Heart left ventricle (tissue), 13 donors: Measurements from ENCODE around the gene CDRT4.
"Not testable (repeated sequence)": the region's sequence is repeated elsewhere in the genome, so short reads cannot be mapped to it uniquely, and the experiment has no call there.

Experiments used
- CTCF ChIP-seq, 12 donors: fragments of 200-600 bp; sonication (generic) in 4 of 12; IDR thresholded peaks; one replicate each; pipeline versions ENCODE4 v1.5.0 to v1.8.0; 2018 to 2022; ENCODE audit warnings: antibody characterized with exemption in 12 of 12, mild to moderate bottlenecking in 5 of 12
- POLR2A ChIP-seq, 2 donors: fragments of 450-650 bp; IDR thresholded peaks; one replicate each; pipeline ENCODE4 v1.6.1; 2017; ENCODE audit warnings: antibody characterized with exemption in 2 of 2, mild to moderate bottlenecking in 2 of 2, moderate library complexity in 2 of 2
- donor health status: ischemic (EF 13 %, LVEDD 7.1; RV severe dilation, severe dysfunction).
- donor health status: DM: no; HTN: yes; CAD: no.
- donor health status: DM: no; HTN: no; CAD: no.
- donor health status: ischemic (EF 25% LVEDD 6.9; RV normal size, moderate dysfunction).
- donor health status: ischemic (EF 25% LVEDD 5.7; RV mildly dilated, moderate dysfunction).
- donor health status: ischemic (EF 35%, LVEDD 5.7; RV mildly dilated, moderate dysfunction).
- donor health status: nonischemic (EF 11% LVEDD 7.7; RV severe dilation, severe dysfunction).
- donor health status: DM: yes; HTN: yes; CAD: no.
- donor health status: PGD.
- donor health status: ischemic (EF 29% LVEDD 5.4; RV normal size, mild dysfunction).
- donor health status: nonischemic (EF 23%, LVEDD 6.1; RV moderate dilation, normal function).

- TF ChIP-seq POLR2A, CTCF (IDR thresholded peaks at IDR 0.05): not testable (repeated sequence)
These were observed 38.3 kb upstream of the CDRT4 start for GRCh38 chr17:15505708-15506107.
